GM08714 (cell line): ENCODE measurements around the gene BCAS1.

Source experiments
- H3K4me3 ChIP-seq: fragments of 200-500 bp; sonication (Bioruptor generic); 2 replicates; pipeline ENCODE4 v1.5.1; 2014; ENCODE audit warnings: mild to moderate bottlenecking, low read length, inconsistent platforms
- ZNF274 ChIP-seq: IDR thresholded peaks from 2 replicates; pipeline ENCODE4 v1.6.1; 2012; ENCODE audit warnings: mild to moderate bottlenecking, low read depth, low read length

The BCAS1 gene

GRCh38 chr20:54093423-54094267 is 23.3 kb upstream of the BCAS1 start:
- no peak for TF ChIP-seq ZNF274
- no peak overlapping the region for H3K4me3 ChIP-seq

- H3K4me3 ChIP-seq: no peak overlapping the region
- TF ChIP-seq ZNF274: no peak
Measured at GRCh38 chr20:54092021-54092420, 21.6 kb upstream of the BCAS1 start.

- no peak overlapping the region for H3K4me3 ChIP-seq
- TF ChIP-seq ZNF274: no peak
Measured at GRCh38 chr20:54091120-54091480, 20.7 kb upstream of the BCAS1 start.

GRCh38 chr20:54090230-54091119 is 20.1 kb upstream of the BCAS1 start:
- TF ChIP-seq ZNF274: no peak
- H3K4me3 ChIP-seq: no peak overlapping the region

- no peak for TF ChIP-seq ZNF274
- no peak overlapping the region for H3K4me3 ChIP-seq
Measured at GRCh38 chr20:54088430-54088829, 18.0 kb upstream of the BCAS1 start.

- no peak for TF ChIP-seq ZNF274
Measured at GRCh38 chr20:54086507-54087039, 16.2 kb upstream of the BCAS1 start.

GRCh38 chr20:54085910-54086309 is 15.5 kb upstream of the BCAS1 start:
- TF ChIP-seq ZNF274: no peak
- H3K4me3 ChIP-seq: no peak overlapping the region

More at GRCh38 chr20:54086507-54087039, 16.2 kb upstream of the BCAS1 start:
- no peak overlapping the region for H3K4me3 ChIP-seq

GRCh38 chr20:54085425-54085824 is 15.0 kb upstream of the BCAS1 start:
- TF ChIP-seq ZNF274: no peak
- no peak overlapping the region for H3K4me3 ChIP-seq

- TF ChIP-seq ZNF274: no peak
- H3K4me3 ChIP-seq: no peak overlapping the region
Measured at GRCh38 chr20:54084727-54085388, 14.5 kb upstream of the BCAS1 start.

- no peak overlapping the region for H3K4me3 ChIP-seq
- TF ChIP-seq ZNF274: no peak
Measured at GRCh38 chr20:54084193-54084592, 13.8 kb upstream of the BCAS1 start.

- no peak overlapping the region for H3K4me3 ChIP-seq
- no peak for TF ChIP-seq ZNF274
Measured at GRCh38 chr20:54083459-54083858, 13.1 kb upstream of the BCAS1 start.

- no peak for TF ChIP-seq ZNF274
- no peak overlapping the region; the same call in 1 of the 2 replicates for H3K4me3 ChIP-seq
Measured at GRCh38 chr20:54082100-54082499, 11.7 kb upstream of the BCAS1 start.

- no peak for TF ChIP-seq ZNF274
Measured at GRCh38 chr20:54079652-54080051, 9.3 kb upstream of the BCAS1 start.

More at GRCh38 chr20:54079652-54080051, 9.3 kb upstream of the BCAS1 start:
- no peak overlapping the region for H3K4me3 ChIP-seq
